ENCODE data around the gene FKBP3.
"Not testable (repeated sequence)": the region's sequence is repeated elsewhere in the genome, so short reads cannot be mapped to it uniquely, and the experiment has no call there.

The FKBP3 gene

GRCh38 chr14:45112896-45113781 is 21.1 kb downstream of the FKBP3 start:
- DNase-seq (ENCODE audit: low spot score): no peak

- no peak for DNase-seq (ENCODE audit: low spot score)
These were observed 29.7 kb downstream of the FKBP3 start for GRCh38 chr14:45104561-45104960.

DNA sequence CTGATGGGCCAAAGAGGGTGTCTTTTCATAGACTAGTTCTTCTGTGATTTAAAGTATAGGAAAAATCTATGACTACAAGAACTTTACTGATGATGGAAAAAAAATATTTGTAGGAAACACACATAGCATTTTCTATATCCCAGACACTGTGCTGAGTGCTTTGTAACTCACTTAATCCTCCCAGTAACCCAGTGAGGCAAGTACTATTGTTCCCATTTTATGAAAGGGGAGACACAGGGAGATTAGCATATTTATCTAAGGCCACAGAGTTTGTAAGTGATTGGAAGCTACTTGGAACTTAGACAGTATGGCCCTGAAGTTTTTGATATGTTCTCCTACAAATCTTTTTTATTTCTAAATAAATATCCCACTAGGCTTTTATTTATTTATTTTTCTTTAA is 30.5 kb downstream of the FKBP3 start:
- DNase-seq (ENCODE audit: low spot score): no peak

- no peak for DNase-seq (ENCODE audit: low spot score)
These were observed 38.1 kb downstream of the FKBP3 start for GRCh38 chr14:45096218-45096617.

- no peak for DNase-seq (ENCODE audit: low spot score)
These were observed 39.1 kb downstream of the FKBP3 start for GRCh38 chr14:45095143-45095542.

GRCh38 chr14:45094275-45094674 is 40.0 kb downstream of the FKBP3 start:
- no peak for DNase-seq (ENCODE audit: low spot score)

DNA sequence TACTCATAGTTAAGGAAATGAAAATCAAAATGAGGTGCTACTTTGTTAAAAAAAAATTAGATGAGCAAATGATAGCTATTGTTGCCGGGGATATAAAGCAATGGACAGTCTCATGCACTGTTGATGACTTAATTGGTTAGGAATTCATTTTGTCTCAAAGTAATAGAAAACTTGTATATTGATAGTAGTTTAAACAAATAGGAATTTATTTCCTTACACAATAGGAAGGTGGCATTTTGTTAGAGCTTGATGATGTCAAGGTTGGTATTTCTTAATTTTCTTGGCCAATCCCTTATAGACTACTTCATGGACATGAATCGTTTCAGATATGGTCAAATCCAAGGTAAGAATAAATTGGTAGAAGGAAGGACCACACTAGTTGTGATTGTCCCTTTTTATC is 42.6 kb downstream of the FKBP3 start:
- DNase-seq (ENCODE audit: low spot score): no peak

- peak; percentile 65 for DNase-seq (ENCODE audit: low spot score)
These were observed 44.5 kb downstream of the FKBP3 start for GRCh38 chr14:45089813-45090212.

DNA sequence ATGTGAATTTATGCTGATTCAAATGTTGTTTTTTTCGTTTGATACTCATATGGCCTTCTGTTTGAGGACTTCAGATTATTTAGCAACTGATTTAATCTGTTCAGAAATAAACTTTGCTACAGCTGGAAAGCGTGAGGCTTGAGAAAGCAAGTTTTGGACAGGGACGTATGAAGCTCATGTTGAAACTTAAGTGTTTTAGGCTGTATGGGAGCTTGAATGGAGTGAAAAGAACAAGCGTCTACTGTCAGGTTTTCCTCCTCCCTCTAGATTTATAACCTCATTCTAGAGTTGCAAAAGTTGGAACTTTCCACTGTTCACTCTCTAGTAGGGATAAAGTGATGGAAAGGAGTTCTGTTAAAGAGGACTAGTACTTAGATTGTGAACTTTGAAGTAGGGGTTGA is 49.3 kb downstream of the FKBP3 start:
- DNase-seq (ENCODE audit: low spot score): no peak

GRCh38 chr14:45083976-45084722 is 50.1 kb downstream of the FKBP3 start, which contains the start of gene PRPF39:
PRPF39 (plus strand) TSS chr14:45084116; CDS start chr14:45095240, 11,124 bp downstream.
- peak; percentile 95 for DNase-seq (ENCODE audit: low spot score)

DNA sequence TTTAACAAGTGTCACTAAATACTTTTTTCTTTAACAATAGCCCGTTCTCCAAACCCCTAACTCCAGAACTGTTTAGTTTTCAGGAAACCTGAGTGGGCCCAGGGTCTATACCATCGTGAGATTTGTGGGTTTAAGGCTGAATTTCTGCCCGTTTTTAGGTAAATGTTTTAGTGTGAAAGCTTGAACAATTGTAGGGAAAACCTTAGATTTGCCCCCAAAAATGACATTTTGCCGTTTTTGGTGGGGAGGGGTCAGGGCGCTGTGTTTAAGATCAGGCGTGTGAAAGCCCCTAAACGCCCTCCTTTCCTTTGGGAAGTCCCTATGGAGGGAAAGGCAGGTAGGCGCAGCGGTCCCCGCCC is 50.7 kb downstream of the FKBP3 start:
- no peak for DNase-seq (ENCODE audit: low spot score)

- no peak for DNase-seq (ENCODE audit: low spot score)
These were observed 51.9 kb downstream of the FKBP3 start for GRCh38 chr14:45082420-45082819.

GRCh38 chr14:45081096-45081495 is 53.2 kb downstream of the FKBP3 start:
- DNase-seq (ENCODE audit: low spot score): not testable (repeated sequence)

DNA sequence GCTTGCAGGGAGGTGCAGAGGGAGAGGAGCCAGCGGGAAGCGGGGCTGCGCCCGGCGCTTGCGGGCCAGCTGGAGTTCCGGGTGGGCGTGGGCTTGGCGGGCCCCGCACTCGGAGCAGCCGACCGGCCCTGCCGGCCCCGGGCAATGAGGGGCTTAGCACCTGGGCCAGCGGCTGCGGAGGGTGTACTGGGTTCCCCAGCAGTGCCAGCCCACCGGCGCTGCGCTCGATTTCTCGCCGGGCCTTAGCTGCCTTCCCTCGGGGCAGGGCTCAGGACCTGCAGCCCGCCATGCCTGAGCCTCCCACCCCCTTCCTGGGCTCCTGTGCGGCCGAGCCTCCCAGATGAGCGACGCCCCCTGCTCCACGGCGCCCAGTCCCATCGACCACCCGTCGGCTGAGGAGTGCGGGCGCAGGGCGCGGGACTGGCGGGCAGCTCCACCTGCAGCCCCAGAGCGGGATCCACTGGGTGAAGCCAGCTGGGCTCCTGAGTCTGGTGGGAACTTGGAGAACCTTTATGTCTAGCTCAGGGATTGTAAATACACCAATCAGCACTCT is 53.8 kb downstream of the FKBP3 start:
- DNase-seq (ENCODE audit: low spot score): not testable (repeated sequence)

DNA sequence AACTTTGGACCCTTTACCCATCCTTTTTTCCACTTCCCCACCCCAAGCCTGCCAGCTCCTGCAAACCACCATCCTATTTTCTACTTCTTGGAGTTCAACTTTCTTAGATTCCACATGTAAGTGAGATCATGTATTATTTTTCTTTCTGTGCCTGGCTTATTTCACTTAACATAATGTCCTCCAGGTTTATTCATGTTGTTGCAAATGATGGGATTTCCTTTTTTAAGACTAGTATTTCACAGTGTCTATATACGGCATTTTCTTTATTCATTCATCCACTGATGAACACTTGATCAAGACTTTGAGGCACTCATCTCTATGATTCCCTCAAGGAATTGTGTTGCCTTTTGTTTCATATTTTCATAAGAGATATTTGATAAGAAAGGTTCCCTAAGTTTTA is 56.0 kb downstream of the FKBP3 start:
- DNase-seq (ENCODE audit: low spot score): no peak

- no peak for DNase-seq (ENCODE audit: low spot score)
These were observed 60.9 kb downstream of the FKBP3 start for GRCh38 chr14:45073231-45073879.

DNA sequence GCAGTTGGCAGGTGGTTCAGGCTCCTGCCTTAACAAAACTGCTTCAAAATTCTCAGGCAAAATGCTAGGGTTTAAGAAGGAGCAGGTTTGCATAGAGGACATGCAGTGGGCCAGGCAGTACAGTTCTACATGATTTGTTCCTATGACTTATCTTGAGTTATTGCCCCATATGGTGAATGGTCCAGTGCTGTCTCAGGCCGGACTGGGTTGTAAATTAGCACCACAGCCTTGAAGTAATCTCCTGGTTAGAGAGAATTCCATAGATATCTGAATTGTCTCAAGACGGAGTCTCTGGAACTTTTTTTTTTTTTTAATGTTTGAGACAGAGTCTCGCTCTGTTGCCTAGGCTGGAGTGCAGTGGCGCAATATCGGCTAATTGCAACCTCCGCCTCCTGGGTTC is 62.2 kb downstream of the FKBP3 start:
- DNase-seq (ENCODE audit: low spot score): no peak

DNA sequence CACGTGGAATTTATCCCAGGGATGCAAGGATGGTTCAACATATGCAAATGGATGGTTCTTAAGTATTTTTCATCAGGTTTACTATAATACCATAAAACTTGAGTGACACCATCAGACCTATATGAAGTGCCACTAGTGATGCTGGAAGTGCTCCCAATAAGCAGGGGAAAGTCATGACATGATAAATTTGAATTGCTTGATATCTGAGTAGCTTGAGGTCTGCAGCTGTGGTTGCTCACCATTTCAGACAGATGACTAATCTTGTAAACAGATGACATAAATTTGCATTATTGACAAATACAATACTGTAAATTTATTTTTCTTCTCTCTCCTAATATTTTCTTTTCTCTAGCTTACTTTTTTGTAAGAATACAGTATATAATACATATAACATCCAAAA is 64.1 kb downstream of the FKBP3 start:
- DNase-seq (ENCODE audit: low spot score): no peak

GRCh38 chr14:45068396-45068795 is 65.9 kb downstream of the FKBP3 start:
- DNase-seq (ENCODE audit: low spot score): no peak

- no peak for DNase-seq (ENCODE audit: low spot score)
These were observed 67.6 kb downstream of the FKBP3 start for GRCh38 chr14:45066667-45067066.

DNA sequence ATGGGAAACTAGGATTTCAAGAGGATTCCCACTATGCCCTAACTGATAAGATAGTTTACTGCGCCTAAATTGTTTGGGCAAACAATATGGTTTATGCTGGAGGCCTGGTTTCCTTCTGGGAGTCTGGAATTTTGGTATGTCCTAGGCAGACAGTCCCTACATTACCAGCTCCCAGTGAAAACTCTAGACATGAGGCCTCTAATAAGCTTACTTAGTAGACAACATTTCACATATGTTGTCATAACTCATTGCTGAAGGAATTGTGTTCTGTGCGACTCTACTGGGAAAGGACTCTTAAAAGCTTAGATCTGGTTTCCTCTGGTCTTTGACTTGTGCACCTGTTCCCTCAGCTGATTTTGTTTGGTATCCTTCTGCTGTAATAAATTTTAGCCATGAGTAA is 68.3 kb downstream of the FKBP3 start:
- DNase-seq (ENCODE audit: low spot score): no peak
